Astrocyte (in vitro differentiated cells and primary cell): ENCODE measurements around the gene PIK3C2B. TPM values are rescaled to one million over a fixed set of nuclear protein-coding genes. Genes with fewer than 3 reads are reported as not detected.
A peak's percentile ranks its signal among the peaks of the same experiment; 100 is the strongest.
"Not testable (repeated sequence)": the region's sequence is repeated elsewhere in the genome, so short reads cannot be mapped to it uniquely, and the experiment has no call there.

Experiments used
- DNase-seq: peaks from one replicate; pipeline ENCODE4 v3.0.0-alpha.2; 2010; ENCODE audit warnings: low read depth
- FAIRE-seq: peaks from 2 replicates; lab custom pipeline; 2011; peaks lifted over from hg19 to GRCh38; lab: Jason Lieb, UNC
- H2AFZ ChIP-seq: 2 replicates; pipeline ENCODE4 v1.6.0; 2012; ENCODE audit warnings: low read depth, low read length, inconsistent platforms
- H3K27ac ChIP-seq: 2 replicates; pipeline ENCODE4 v1.5.1; 2011; ENCODE audit warnings: low read depth, low read length, inconsistent platforms
- H3K27me3 ChIP-seq: 2 replicates; pipeline ENCODE4 v1.6.0; 2011; ENCODE audit warnings: low read length, inconsistent platforms; ENCODE audit not compliant: insufficient read depth
- H3K36me3 ChIP-seq: 2 replicates; pipeline ENCODE4 v1.5.1; 2011; ENCODE audit warnings: low read length, inconsistent platforms; ENCODE audit not compliant: insufficient read depth
- H3K4me1 ChIP-seq: 2 replicates; pipeline ENCODE4 v1.5.1; 2011; ENCODE audit warnings: low read length, inconsistent platforms; ENCODE audit not compliant: insufficient read depth
- H3K4me2 ChIP-seq: 2 replicates; pipeline ENCODE4 v1.6.0; 2012; ENCODE audit warnings: low read length, inconsistent platforms
- H3K4me3 ChIP-seq: 2 replicates; pipeline ENCODE4 v1.5.1; 2011; ENCODE audit warnings: low read depth, mild to moderate bottlenecking, low read length, inconsistent platforms; ENCODE audit not compliant: insufficient read depth
- H3K79me2 ChIP-seq: 2 replicates; pipeline ENCODE4 v1.6.0; 2012; ENCODE audit warnings: mild to moderate bottlenecking, low read length, inconsistent platforms; ENCODE audit not compliant: insufficient read depth
- H3K9ac ChIP-seq: 2 replicates; pipeline ENCODE4 v1.6.0; 2012; ENCODE audit warnings: mild to moderate bottlenecking, low read length, inconsistent platforms
- H3K9me3 ChIP-seq: 2 replicates; pipeline ENCODE4 v1.5.1; 2012; ENCODE audit warnings: low read depth, mild to moderate bottlenecking, low read length, inconsistent platforms; ENCODE audit not compliant: insufficient read depth
- H4K20me1 ChIP-seq: 2 replicates; pipeline ENCODE4 v1.6.0; 2012; ENCODE audit warnings: low read length, inconsistent platforms; ENCODE audit not compliant: insufficient read depth
- H3K27ac Mint-ChIP-seq: one replicate; pipeline ENCODE4 v1.8.0; 2021; ENCODE audit warnings: mild to moderate bottlenecking, mixed read lengths; ENCODE audit not compliant: unreplicated experiment
- H3K27me3 Mint-ChIP-seq: one replicate; pipeline ENCODE4 v1.8.0; 2021; ENCODE audit warnings: low read depth, mixed read lengths; ENCODE audit not compliant: unreplicated experiment
- H3K36me3 Mint-ChIP-seq: one replicate; pipeline ENCODE4 v1.8.0; 2021; ENCODE audit warnings: low read depth, mixed read lengths; ENCODE audit not compliant: unreplicated experiment
- H3K4me1 Mint-ChIP-seq: one replicate; pipeline ENCODE4 v1.8.0; 2021; ENCODE audit warnings: low read depth, mixed read lengths; ENCODE audit not compliant: unreplicated experiment
- H3K4me3 Mint-ChIP-seq: one replicate; pipeline ENCODE4 v1.8.0; 2021; ENCODE audit warnings: mild to moderate bottlenecking, moderate library complexity, mixed read lengths; ENCODE audit not compliant: unreplicated experiment
- H3K9me3 Mint-ChIP-seq: one replicate; pipeline ENCODE4 v1.8.0; 2021; ENCODE audit warnings: mild to moderate bottlenecking, mixed read lengths; ENCODE audit not compliant: unreplicated experiment
- CTCF ChIP-seq: IDR thresholded peaks from 2 replicates; pipeline ENCODE4 v1.5.1; 2011; ENCODE audit warnings: low read depth, mild to moderate bottlenecking, inconsistent platforms, low read length, moderate library complexity; ENCODE audit not compliant: insufficient read depth
- EZH2 ChIP-seq: IDR thresholded peaks from 2 replicates; pipeline ENCODE4 v1.6.1; 2012; ENCODE audit warnings: mild to moderate bottlenecking, low read length, inconsistent platforms; ENCODE audit not compliant: insufficient read depth
- total RNA-seq: library from RNA; stranded (reverse); gene quantifications from 2 replicates; pipeline ENCODE4 v1.2.1, GENCODE V29; 2021

Gene PIK3C2B
- total RNA-seq, 1 donor from 2014 or later: 19.3 TPM

DNA sequence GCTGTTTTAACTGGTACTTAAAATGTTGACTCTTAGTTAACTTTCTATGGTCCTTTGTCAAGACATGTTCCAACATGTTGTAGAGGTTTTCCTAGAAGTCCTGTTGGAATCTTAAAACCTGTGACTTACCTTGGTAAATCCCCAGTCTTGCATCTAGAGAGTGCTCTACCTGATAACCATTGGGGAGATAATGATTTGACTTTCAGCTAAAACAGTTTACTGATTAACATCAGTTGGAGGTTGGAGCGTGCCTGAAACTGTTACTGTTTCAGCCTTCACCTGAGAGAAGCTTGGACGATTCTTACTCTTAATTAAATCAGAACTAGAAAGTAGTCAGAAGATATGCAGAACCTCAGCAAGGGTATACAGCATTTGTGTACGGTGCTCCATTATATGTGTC is 30.4 kb upstream of the PIK3C2B start:
- peaks cover 22% of the 10 kb centered on the region for H3K36me3 Mint-ChIP-seq
- TF ChIP-seq CTCF: no peak
- no peak for TF ChIP-seq EZH2
- H3K9me3 Mint-ChIP-seq: peaks cover 14% of the 10 kb centered on the region
- Histone ChIP-seq H3K79me2 (peaks cover 46% of the 10 kb centered on the region), H3K36me3 (peaks cover 16% of the 10 kb centered on the region), H3K27me3 (no peaks in the 10 kb centered on the region), H3K4me3 (no peak overlapping the region), H3K9ac (no peak overlapping the region), H3K4me1 (peaks cover 10% of the 10 kb centered on the region), H3K9me3 (peaks cover 6% of the 10 kb centered on the region), H3K27ac (no peak overlapping the region), H2AFZ (no peak overlapping the region), H3K4me2 (no peak overlapping the region), H4K20me1 (peaks cover 60% of the 10 kb centered on the region)
- no peaks in the 10 kb centered on the region for H3K27me3 Mint-ChIP-seq
- no peak overlapping the region for H3K4me3 Mint-ChIP-seq
- no peak for DNase-seq
- no peak for FAIRE-seq
- H3K27ac Mint-ChIP-seq: no peak overlapping the region
- peaks cover 18% of the 10 kb centered on the region for H3K4me1 Mint-ChIP-seq

- H3K4me3 Mint-ChIP-seq: peak overlapping the region; percentile 45
- DNase-seq: no peak
These were observed 29.1 kb upstream of the PIK3C2B start for GRCh38 chr1:204523605-204524215.

DNA sequence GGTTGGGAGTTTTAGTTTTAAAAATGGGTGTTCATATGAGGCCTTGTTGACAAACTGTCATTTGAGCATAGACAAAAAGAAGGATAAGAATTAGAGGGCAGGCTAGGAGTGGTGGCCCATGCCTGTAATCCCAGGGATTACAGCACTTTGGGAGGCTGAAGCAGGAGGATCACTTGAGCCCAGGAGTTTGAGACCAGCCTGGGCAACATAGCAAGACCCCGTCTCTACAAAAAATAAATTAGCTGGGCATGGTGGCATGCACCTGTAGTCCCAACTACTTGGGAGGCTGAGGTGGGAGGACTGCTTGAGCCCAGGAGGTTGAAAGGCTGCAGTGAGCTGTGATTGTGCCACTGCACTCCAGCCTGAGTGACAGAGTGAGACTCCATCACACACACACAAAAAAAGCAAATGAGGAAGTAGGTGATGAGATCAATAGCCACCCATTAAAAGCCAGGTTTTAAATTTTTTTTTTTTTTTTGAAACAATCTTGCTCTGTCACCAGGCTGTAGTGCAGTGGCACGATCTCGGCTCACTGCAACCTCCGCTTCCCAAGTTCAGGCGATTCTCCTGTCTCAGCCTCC is 27.4 kb upstream of the PIK3C2B start:
- not testable (repeated sequence) for H3K27ac ChIP-seq, H3K27me3 Mint-ChIP-seq, H3K4me3 Mint-ChIP-seq, H3K9ac ChIP-seq, H3K36me3 ChIP-seq, H3K9me3 ChIP-seq, H3K4me3 ChIP-seq, H3K27ac Mint-ChIP-seq, H3K27me3 ChIP-seq, DNase-seq, FAIRE-seq, H2AFZ ChIP-seq, H3K4me2 ChIP-seq
- peaks cover 74% of the 10 kb centered on the region for H3K79me2 ChIP-seq
- peaks cover 10% of the 10 kb centered on the region for H3K4me1 ChIP-seq
- Mint-ChIP-seq H3K9me3 (peaks cover 14% of the 10 kb centered on the region), H3K36me3 (peaks cover 14% of the 10 kb centered on the region), H3K4me1 (peaks cover 18% of the 10 kb centered on the region)
- H4K20me1 ChIP-seq: peaks cover 68% of the 10 kb centered on the region

More at GRCh38 chr1:204523605-204524215, 29.1 kb upstream of the PIK3C2B start:
- peaks cover 57% of the 10 kb centered on the region for H3K79me2 ChIP-seq
- no peak for TF ChIP-seq CTCF
- TF ChIP-seq EZH2: no peak
- peaks cover 10% of the 10 kb centered on the region for H3K4me1 ChIP-seq
- H3K4me3 ChIP-seq: no peak overlapping the region
- H4K20me1 ChIP-seq: peaks cover 63% of the 10 kb centered on the region
- H2AFZ ChIP-seq: no peak overlapping the region
- peaks cover 8% of the 10 kb centered on the region for H3K36me3 ChIP-seq
- no peaks in the 10 kb centered on the region for H3K27me3 ChIP-seq
- Mint-ChIP-seq H3K4me1 (peaks cover 18% of the 10 kb centered on the region), H3K9me3 (peaks cover 14% of the 10 kb centered on the region), H3K27ac (peak overlapping the region; percentile 50), H3K36me3 (peaks cover 19% of the 10 kb centered on the region), H3K27me3 (no peaks in the 10 kb centered on the region)
- no peak overlapping the region for H3K27ac ChIP-seq
- H3K9me3 ChIP-seq: peaks cover 6% of the 10 kb centered on the region
- FAIRE-seq: no peak
- no peak overlapping the region for H3K4me2 ChIP-seq
- no peak overlapping the region for H3K9ac ChIP-seq
